ENCODE measurements around the gene ARPC5.
"Not testable (repeated sequence)": the region's sequence is repeated elsewhere in the genome, so short reads cannot be mapped to it uniquely, and the experiment has no call there.

Gene ARPC5

GRCh38 chr1:183635606-183636333 lies at the start of gene ARPC5:
Gene ARPC5 (minus strand): TSS chr1:183635783. CDS start chr1:183635659, 124 bp downstream.
- DNase-seq, result peak; percentile 98

- DNase-seq, result peak; percentile 20
These were observed 49.6 kb upstream of the ARPC5 start for GRCh38 chr1:183685112-183685713.

- not testable (repeated sequence) for DNase-seq
These were observed 43.8 kb upstream of the ARPC5 start for GRCh38 chr1:183679363-183679762.

- no peak for DNase-seq
These were observed 43.2 kb upstream of the ARPC5 start for GRCh38 chr1:183678819-183679218.

- DNase-seq, result no peak
These were observed 41.1 kb upstream of the ARPC5 start for GRCh38 chr1:183676586-183677189.

GRCh38 chr1:183675883-183676585 lies 40.5 kb upstream of the ARPC5 start:
- DNase-seq, result no peak

- DNase-seq, result no peak
These were observed 39.8 kb upstream of the ARPC5 start for GRCh38 chr1:183675381-183675780.

GRCh38 chr1:183674886-183675285 lies 39.3 kb upstream of the ARPC5 start:
- DNase-seq, result no peak

GRCh38 chr1:183674339-183674738 lies 38.8 kb upstream of the ARPC5 start:
- DNase-seq, result no peak

GRCh38 chr1:183673605-183674323 lies 38.2 kb upstream of the ARPC5 start:
- no peak for DNase-seq

GRCh38 chr1:183670169-183670568 lies 34.6 kb upstream of the ARPC5 start:
- DNase-seq, result no peak

- no peak for DNase-seq
These were observed 20.8 kb upstream of the ARPC5 start for GRCh38 chr1:183656355-183656754.

- peak; percentile 84 for DNase-seq
These were observed 20.0 kb upstream of the ARPC5 start for GRCh38 chr1:183655562-183656075.

- DNase-seq, result no peak
These were observed 19.1 kb upstream of the ARPC5 start for GRCh38 chr1:183654706-183655105.

GRCh38 chr1:183653876-183654451 lies 18.4 kb upstream of the ARPC5 start:
- DNase-seq, result no peak

- DNase-seq, result no peak
These were observed 17.8 kb upstream of the ARPC5 start for GRCh38 chr1:183653462-183653794.

- no peak for DNase-seq
These were observed 17.2 kb upstream of the ARPC5 start, which contains the start of gene APOBEC4 for GRCh38 chr1:183652547-183653461. Gene APOBEC4 (minus strand): TSS chr1:183653316. CDS start chr1:183648781, 4,535 bp downstream.

- peak; percentile 33 for DNase-seq
These were observed 16.5 kb upstream of the ARPC5 start for GRCh38 chr1:183652107-183652506.

- no peak for DNase-seq
These were observed 16.0 kb upstream of the ARPC5 start for GRCh38 chr1:183651612-183652011.

- no peak for DNase-seq
These were observed 12.5 kb upstream of the ARPC5 start for GRCh38 chr1:183648042-183648441.

- no peak for DNase-seq
These were observed 11.2 kb upstream of the ARPC5 start for GRCh38 chr1:183646776-183647175.

Data from activated CD4-positive, alpha-beta T cell treated with anti-CD3 and anti-CD28 coated beads for 48 hours (primary cell).